Mesenchymal stem cell (in vitro differentiated cells and primary cell): ENCODE results near the gene NR2C2AP. TPM values are rescaled to one million over a fixed set of nuclear protein-coding genes. Genes with fewer than 3 reads are reported as not detected.

Experiments used
- DNase-seq: peaks from one replicate; pipeline ENCODE4 v3.0.0-alpha.2; 2013
- H2AFZ ChIP-seq: one replicate; pipeline ENCODE4 v1.6.1; 2013; ENCODE audit warnings: low read depth, mild to moderate bottlenecking, control low read depth, inconsistent platforms, low read length, moderate library complexity
- H2AK5ac ChIP-seq: 2 replicates; pipeline ENCODE4 v1.6.1; 2013; ENCODE audit warnings: low read length, moderate library complexity, mild to moderate bottlenecking, inconsistent platforms; ENCODE audit not compliant: severe bottlenecking
- H2BK120ac ChIP-seq: one replicate; pipeline ENCODE4 v1.6.1; 2013; ENCODE audit warnings: low read depth, mild to moderate bottlenecking, inconsistent platforms, low read length, moderate library complexity
- H2BK12ac ChIP-seq, 2 experiments: one replicate each; pipeline ENCODE4 v1.6.1; 2013; ENCODE audit warnings: inconsistent platforms in 2 of 2, low read length in 2 of 2, mild to moderate bottlenecking in 2 of 2, moderate library complexity in 2 of 2, control low read depth in 1 of 2
- H2BK15ac ChIP-seq: one replicate; pipeline ENCODE4 v1.6.1; 2013; ENCODE audit warnings: mild to moderate bottlenecking, low read depth, inconsistent platforms; ENCODE audit not compliant: poor library complexity, severe bottlenecking
- H2BK5ac ChIP-seq: 2 replicates; pipeline ENCODE4 v1.6.1; 2013; ENCODE audit warnings: low read depth, mild to moderate bottlenecking, low read length, control low read depth, inconsistent platforms; ENCODE audit not compliant: poor library complexity, severe bottlenecking
- H3K14ac ChIP-seq, 2 experiments: one replicate each; pipeline ENCODE4 v1.6.1; 2013; ENCODE audit warnings: inconsistent platforms in 2 of 2, low read length in 2 of 2, control low read depth in 1 of 2, mild to moderate bottlenecking in 1 of 2, moderate library complexity in 1 of 2
- H3K18ac ChIP-seq, 2 experiments: one replicate each; pipeline ENCODE4 v1.6.1; 2013; ENCODE audit warnings: inconsistent platforms in 2 of 2, low read length in 2 of 2, control low read depth in 1 of 2, low read depth in 1 of 2, mild to moderate bottlenecking in 1 of 2
- H3K23ac ChIP-seq, 2 experiments: one replicate each; pipeline ENCODE4 v1.6.1; 2013; ENCODE audit warnings: inconsistent platforms in 2 of 2, low read length in 2 of 2, mild to moderate bottlenecking in 2 of 2, moderate library complexity in 2 of 2, control low read depth in 1 of 2
- H3K27ac ChIP-seq: 2 replicates; pipeline ENCODE4 v1.5.1; 2013; ENCODE audit warnings: mild to moderate bottlenecking, moderate library complexity, low read length, control low read depth, inconsistent platforms; ENCODE audit not compliant: poor library complexity, severe bottlenecking
- H3K27me3 ChIP-seq, 2 experiments: 2 replicates each; pipeline versions ENCODE4 v1.6.1 to v1.7.0; 2013; ENCODE audit warnings: low read length in 2 of 2, mild to moderate bottlenecking in 2 of 2, moderate library complexity in 2 of 2, control low read depth in 1 of 2, inconsistent platforms in 1 of 2; ENCODE audit not compliant: control insufficient read depth in 1 of 2, insufficient read depth in 1 of 2
- H3K36me3 ChIP-seq, 2 experiments: 2 replicates each; pipeline versions ENCODE4 v1.6.1 to v1.7.0; 2013; ENCODE audit warnings: low read length in 2 of 2, control low read depth in 1 of 2, inconsistent platforms in 1 of 2, low read depth in 1 of 2, mild to moderate bottlenecking in 1 of 2; ENCODE audit not compliant: insufficient read depth in 2 of 2, control insufficient read depth in 1 of 2
- H3K4ac ChIP-seq, 2 experiments: one replicate each; pipeline ENCODE4 v1.6.1; 2013; ENCODE audit warnings: inconsistent platforms in 2 of 2, low read length in 2 of 2, mild to moderate bottlenecking in 2 of 2, moderate library complexity in 2 of 2, control low read depth in 1 of 2, low read depth in 1 of 2
- H3K4me1 ChIP-seq: 2 replicates; pipeline ENCODE4 v1.6.1; 2013; ENCODE audit warnings: low read depth, low read length, control low read depth; ENCODE audit not compliant: control insufficient read depth, insufficient read depth
- H3K4me2 ChIP-seq: 2 replicates; pipeline ENCODE4 v1.6.1; 2013; ENCODE audit warnings: low read length, mild to moderate bottlenecking, inconsistent platforms; ENCODE audit not compliant: poor library complexity, severe bottlenecking
- H3K4me3 ChIP-seq, 2 experiments: 2 replicates each; pipeline versions ENCODE4 v1.5.1 to v1.7.0; 2013; ENCODE audit warnings: low read length in 2 of 2, mild to moderate bottlenecking in 2 of 2, control low read depth in 1 of 2, low read depth in 1 of 2; ENCODE audit not compliant: insufficient read depth in 1 of 2
- H3K79me1 ChIP-seq: replicated peaks from 2 replicates; pipeline ENCODE4 v1.6.1; 2013; ENCODE audit warnings: mild to moderate bottlenecking, control low read depth, low read length, inconsistent platforms; ENCODE audit not compliant: poor library complexity, severe bottlenecking
- H3K9ac ChIP-seq: 2 replicates; pipeline ENCODE4 v1.7.0; 2013; ENCODE audit warnings: mild to moderate bottlenecking, low read length, moderate library complexity
- H3K9me3 ChIP-seq: 2 replicates; pipeline ENCODE4 v1.7.0; 2013; ENCODE audit warnings: mild to moderate bottlenecking, low read length; ENCODE audit not compliant: control insufficient read depth
- H4K8ac ChIP-seq: one replicate; pipeline ENCODE4 v1.6.1; 2013; ENCODE audit warnings: inconsistent platforms, mild to moderate bottlenecking, low read length, moderate library complexity
- H4K91ac ChIP-seq: one replicate; pipeline ENCODE4 v1.6.1; 2013; ENCODE audit warnings: mild to moderate bottlenecking, low read length, inconsistent platforms
- WGBS: methylation state at CpG from one replicate; pipeline ENCODE4 v1.1.7; 2013; ENCODE audit warnings: mixed read lengths; 5-methylcytosine and 5-hydroxymethylcytosine counted together
- polyA plus RNA-seq, 2 experiments: library from polyadenylated mRNA; stranded (reverse); fragments of 200-250 nt; gene quantifications; one replicate each; pipeline ENCODE4 v1.2.3, GENCODE V29; 2013

NR2C2AP gene, protein sequence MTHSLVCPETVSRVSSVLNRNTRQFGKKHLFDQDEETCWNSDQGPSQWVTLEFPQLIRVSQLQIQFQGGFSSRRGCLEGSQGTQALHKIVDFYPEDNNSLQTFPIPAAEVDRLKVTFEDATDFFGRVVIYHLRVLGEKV
- polyA plus RNA-seq (2013, experiment 1 of 2), result 3.7 TPM
- polyA plus RNA-seq (2013, experiment 2 of 2), result 3.1 TPM

- H3K14ac ChIP-seq, result peak within 1 kb of the TSS in 1 of 2 experiments; percentile 59
- peak; percentile 84 for DNase-seq
- H3K23ac ChIP-seq, result no peak within 1 kb of the TSS
- H2BK5ac ChIP-seq, result no peak within 1 kb of the TSS
- H3K27ac ChIP-seq, result no peak within 1 kb of the TSS
- no peak within 1 kb of the TSS for H2BK120ac ChIP-seq
- no peak within 1 kb of the TSS for H2AK5ac ChIP-seq
- H4K8ac ChIP-seq, result peak within 1 kb of the TSS; percentile 15
- H3K4me1 ChIP-seq, result peaks cover 10% of the 10 kb centered on the region
- WGBS, result 14% methylated on average over 60 of the region's 60 CpGs
- peak within 1 kb of the TSS; percentile 90 for H3K9ac ChIP-seq
- H2AFZ ChIP-seq, result peak within 1 kb of the TSS; percentile 15
- H3K79me1 ChIP-seq, result peaks cover 20% of the 10 kb centered on the region
- peaks cover 29 to 32% of the 10 kb centered on the region in 2 experiments for H3K36me3 ChIP-seq
- peaks cover 16 to 27% of the 10 kb centered on the region in 2 experiments for H3K27me3 ChIP-seq
- peak within 1 kb of the TSS in 1 of 2 experiments; percentile 8 for H3K4ac ChIP-seq
- peak within 1 kb of the TSS in 1 of 2 experiments; percentile 43 for H3K18ac ChIP-seq
- no peaks in the 10 kb centered on the region for H3K9me3 ChIP-seq
- H3K4me2 ChIP-seq, result peak within 1 kb of the TSS; percentile 73
- peak within 1 kb of the TSS; percentile 60 to 88 for H3K4me3 ChIP-seq
- H2BK15ac ChIP-seq, result no peak within 1 kb of the TSS
- no peak within 1 kb of the TSS for H4K91ac ChIP-seq
- no peak within 1 kb of the TSS for H2BK12ac ChIP-seq
Observed at GRCh38 chr19:19203012-19203856, at the start of gene NR2C2AP. Gene NR2C2AP (minus strand): TSS chr19:19203414. CDS start chr19:19203060, 354 bp downstream.

GRCh38 chr19:19250196-19250801 lies 47.1 kb upstream of the NR2C2AP start:
- H3K4me3 ChIP-seq, result no peak overlapping the region
- no peak overlapping the region for H2BK120ac ChIP-seq
- H3K36me3 ChIP-seq, result peaks cover 0 to 3% of the 10 kb centered on the region in 2 experiments
- no peak overlapping the region for H3K23ac ChIP-seq
- no peak overlapping the region for H2BK12ac ChIP-seq
- H4K91ac ChIP-seq, result no peak overlapping the region
- H4K8ac ChIP-seq, result no peak overlapping the region
- no peak overlapping the region for H2AK5ac ChIP-seq
- peaks cover 41 to 49% of the 10 kb centered on the region in 2 experiments for H3K27me3 ChIP-seq
- 79% methylated on average over 4 of the region's 5 CpGs for WGBS
- no peak overlapping the region for H3K27ac ChIP-seq
- H3K9me3 ChIP-seq, result no peaks in the 10 kb centered on the region
- no peak overlapping the region for H2AFZ ChIP-seq
- no peaks in the 10 kb centered on the region for H3K4me1 ChIP-seq
- DNase-seq, result no peak
- H2BK15ac ChIP-seq, result no peak overlapping the region
- H3K4me2 ChIP-seq, result no peak overlapping the region
- H3K79me1 ChIP-seq, result no peaks in the 10 kb centered on the region
- H3K4ac ChIP-seq, result no peak overlapping the region
- no peak overlapping the region for H3K14ac ChIP-seq
- H2BK5ac ChIP-seq, result no peak overlapping the region
- H3K18ac ChIP-seq, result no peak overlapping the region
- H3K9ac ChIP-seq, result no peak overlapping the region

GRCh38 chr19:19240476-19240875 lies 37.3 kb upstream of the NR2C2AP start:
- H3K4me3 ChIP-seq, result no peak overlapping the region
- no peak overlapping the region for H2BK12ac ChIP-seq
- H3K27ac ChIP-seq, result no peak overlapping the region
- H3K18ac ChIP-seq, result no peak overlapping the region
- H3K9me3 ChIP-seq, result no peaks in the 10 kb centered on the region
- no peak overlapping the region for H2AK5ac ChIP-seq
- H3K23ac ChIP-seq, result no peak overlapping the region
- H3K4me1 ChIP-seq, result no peaks in the 10 kb centered on the region
- H3K79me1 ChIP-seq, result no peaks in the 10 kb centered on the region
- no peak overlapping the region for H3K14ac ChIP-seq
- 84% methylated on average over 9 of the region's 9 CpGs for WGBS
- H2AFZ ChIP-seq, result no peak overlapping the region
- H2BK120ac ChIP-seq, result no peak overlapping the region
- H4K8ac ChIP-seq, result no peak overlapping the region
- peaks cover 9 to 15% of the 10 kb centered on the region in 2 experiments for H3K27me3 ChIP-seq
- DNase-seq, result no peak
- no peak overlapping the region for H3K4ac ChIP-seq
- no peaks in the 10 kb centered on the region for H3K36me3 ChIP-seq
- no peak overlapping the region for H2BK15ac ChIP-seq
- no peak overlapping the region for H2BK5ac ChIP-seq
- H3K4me2 ChIP-seq, result no peak overlapping the region
- no peak overlapping the region for H4K91ac ChIP-seq
- H3K9ac ChIP-seq, result no peak overlapping the region

DNA sequence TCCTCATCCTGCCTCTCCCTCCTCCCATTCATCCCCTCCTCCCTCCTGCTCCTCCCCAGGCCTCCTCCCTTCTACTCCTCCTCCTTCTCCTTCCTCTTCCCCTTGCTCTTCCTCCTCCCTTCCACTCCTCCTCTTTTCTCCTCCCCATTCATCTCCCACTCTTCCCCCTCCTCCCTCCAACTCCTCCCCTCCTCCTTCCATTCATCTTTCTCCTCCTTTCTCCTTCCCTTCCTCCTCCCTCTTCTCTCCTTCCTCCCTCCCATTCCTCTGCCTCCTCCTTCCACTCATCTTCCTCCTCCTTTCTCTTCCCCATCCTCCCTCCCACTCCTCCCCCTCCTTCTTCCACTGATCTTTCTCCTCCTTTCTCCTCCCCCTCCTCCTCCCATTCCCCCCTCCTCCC lies 36.5 kb upstream of the NR2C2AP start:
- Histone ChIP-seq H3K9ac (no peak overlapping the region), H2BK12ac (no peak overlapping the region), H2BK5ac (no peak overlapping the region), H3K14ac (no peak overlapping the region), H4K8ac (no peak overlapping the region), H3K79me1 (no peaks in the 10 kb centered on the region), H2BK15ac (no peak overlapping the region), H3K36me3 (no peaks in the 10 kb centered on the region), H2AFZ (no peak overlapping the region), H3K4ac (no peak overlapping the region), H3K18ac (no peak overlapping the region), H3K4me1 (no peaks in the 10 kb centered on the region), H2BK120ac (no peak overlapping the region), H3K27ac (no peak overlapping the region), H3K4me2 (no peak overlapping the region), H3K23ac (no peak overlapping the region), H3K4me3 (no peak overlapping the region), H3K27me3 (peaks cover 9% of the 10 kb centered on the region in 2 experiments), H4K91ac (no peak overlapping the region), H3K9me3 (peaks cover under 1% of the 10 kb centered on the region), H2AK5ac (no peak overlapping the region)
- no peak for DNase-seq
